ENCODE results near the gene ZNF239.
"Not testable (repeated sequence)": the region's sequence is repeated elsewhere in the genome, so short reads cannot be mapped to it uniquely, and the experiment has no call there.

DNA sequence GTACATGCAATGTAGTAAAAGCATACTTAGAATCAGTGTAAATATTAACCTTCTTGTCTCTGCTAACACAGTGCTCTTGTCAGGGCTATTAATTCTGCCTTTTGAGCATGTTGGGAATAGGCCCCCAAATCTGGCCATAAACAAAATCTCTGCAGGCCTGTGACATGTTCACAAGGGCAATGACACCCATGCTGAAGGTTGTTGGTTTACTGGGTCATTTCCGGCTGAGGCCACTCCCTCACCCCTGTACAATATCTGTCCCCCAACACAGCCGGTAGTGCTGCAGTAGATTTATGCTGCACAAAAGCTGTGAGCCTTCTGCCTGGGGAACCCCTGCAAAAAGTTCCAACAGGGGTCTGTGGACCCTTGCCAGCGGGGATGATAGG, 12.3 kb upstream of the ZNF239 start:
- not testable (repeated sequence) for TF ChIP-seq CTCF, POLR2A (IDR thresholded peaks at IDR 0.05)

Measured in esophagus squamous epithelium (tissue), 4 donors.